Stimulated activated CD8-positive, alpha-beta memory T cell treated with anti-CD3 and anti-CD28 coated beads, Interleukin-15, amount 100 ng/mL, for 24 hours (primary cell): ENCODE measurements around the gene DFFB.

Experiments
- DNase-seq: peaks from one replicate; pipeline ENCODE4 v3.0.0-alpha.2; 2020; ENCODE audit warnings: low read depth

Gene DFFB

GRCh38 chr1:3831689-3832088 lies 25.6 kb upstream of the DFFB start:
- no peak for DNase-seq

GRCh38 chr1:3834701-3835100 lies 22.6 kb upstream of the DFFB start:
- no peak for DNase-seq

GRCh38 chr1:3836421-3836820 lies 20.9 kb upstream of the DFFB start:
- no peak for DNase-seq

- no peak for DNase-seq
Observed at GRCh38 chr1:3837200-3837599, 20.1 kb upstream of the DFFB start.

GRCh38 chr1:3837685-3838084 lies 19.6 kb upstream of the DFFB start:
- DNase-seq = no peak

- DNase-seq = no peak
Observed at GRCh38 chr1:3838788-3839187, 18.5 kb upstream of the DFFB start.

- DNase-seq = no peak
Observed at GRCh38 chr1:3841491-3841890, 15.8 kb upstream of the DFFB start.

- DNase-seq = no peak
Observed at GRCh38 chr1:3842912-3843311, 14.4 kb upstream of the DFFB start.

- no peak for DNase-seq
Observed at GRCh38 chr1:3846541-3846940, 10.7 kb upstream of the DFFB start.

- DNase-seq = no peak
Observed at GRCh38 chr1:3847081-3847480, 10.2 kb upstream of the DFFB start.

- no peak for DNase-seq
Observed at GRCh38 chr1:3850857-3851256, 6.4 kb upstream of the DFFB start.

- no peak for DNase-seq
Observed at GRCh38 chr1:3851292-3851691, 6.0 kb upstream of the DFFB start.

- DNase-seq = no peak
Observed at GRCh38 chr1:3852091-3852490, 5.2 kb upstream of the DFFB start.

GRCh38 chr1:3852711-3853485 lies 4.4 kb upstream of the DFFB start:
- no peak for DNase-seq

GRCh38 chr1:3857791-3858129 lies 484 bp downstream of the DFFB start:
- no peak for DNase-seq

GRCh38 chr1:3858231-3858981 lies 1.1 kb downstream of the DFFB start:
- DNase-seq = no peak

GRCh38 chr1:3863231-3863935 lies 6.1 kb downstream of the DFFB start:
- no peak for DNase-seq

GRCh38 chr1:3864884-3865283 lies 7.6 kb downstream of the DFFB start:
- no peak for DNase-seq

- no peak for DNase-seq
Observed at GRCh38 chr1:3865606-3866160, 8.4 kb downstream of the DFFB start.

GRCh38 chr1:3868464-3869006 lies 11.3 kb downstream of the DFFB start:
- DNase-seq = no peak

GRCh38 chr1:3869751-3870301 lies 12.6 kb downstream of the DFFB start:
- DNase-seq = no peak

GRCh38 chr1:3871451-3871805 lies 14.2 kb downstream of the DFFB start:
- no peak for DNase-seq
